GM12892 (cell line): Measurements from ENCODE around the gene ZNF565.
"Not testable (repeated sequence)": the region's sequence is repeated elsewhere in the genome, so short reads cannot be mapped to it uniquely, and the experiment has no call there.

ENCODE experiments used
- DNase-seq: peaks from one replicate; pipeline ENCODE4 v3.0.0; 2011; ENCODE audit not compliant: insufficient read length
- FAIRE-seq: peaks from 2 replicates; lab custom pipeline; 2011; peaks lifted over from hg19 to GRCh38; lab: Jason Lieb, UNC
- POLR2A ChIP-seq: IDR thresholded peaks from 2 replicates; pipeline ENCODE4 v1.6.1; 2011; ENCODE audit warnings: low read depth, low read length, control low read depth
- POLR2AphosphoS5 ChIP-seq: IDR thresholded peaks from 2 replicates; pipeline ENCODE4 v1.6.1; 2011; ENCODE audit warnings: low read depth, low read length, control low read depth
- TAF1 ChIP-seq: IDR thresholded peaks from 2 replicates; pipeline ENCODE4 v1.6.1; 2011; ENCODE audit warnings: low read depth, mild to moderate bottlenecking, control low read depth, low read length, borderline replicate concordance

ZNF565 gene

DNA sequence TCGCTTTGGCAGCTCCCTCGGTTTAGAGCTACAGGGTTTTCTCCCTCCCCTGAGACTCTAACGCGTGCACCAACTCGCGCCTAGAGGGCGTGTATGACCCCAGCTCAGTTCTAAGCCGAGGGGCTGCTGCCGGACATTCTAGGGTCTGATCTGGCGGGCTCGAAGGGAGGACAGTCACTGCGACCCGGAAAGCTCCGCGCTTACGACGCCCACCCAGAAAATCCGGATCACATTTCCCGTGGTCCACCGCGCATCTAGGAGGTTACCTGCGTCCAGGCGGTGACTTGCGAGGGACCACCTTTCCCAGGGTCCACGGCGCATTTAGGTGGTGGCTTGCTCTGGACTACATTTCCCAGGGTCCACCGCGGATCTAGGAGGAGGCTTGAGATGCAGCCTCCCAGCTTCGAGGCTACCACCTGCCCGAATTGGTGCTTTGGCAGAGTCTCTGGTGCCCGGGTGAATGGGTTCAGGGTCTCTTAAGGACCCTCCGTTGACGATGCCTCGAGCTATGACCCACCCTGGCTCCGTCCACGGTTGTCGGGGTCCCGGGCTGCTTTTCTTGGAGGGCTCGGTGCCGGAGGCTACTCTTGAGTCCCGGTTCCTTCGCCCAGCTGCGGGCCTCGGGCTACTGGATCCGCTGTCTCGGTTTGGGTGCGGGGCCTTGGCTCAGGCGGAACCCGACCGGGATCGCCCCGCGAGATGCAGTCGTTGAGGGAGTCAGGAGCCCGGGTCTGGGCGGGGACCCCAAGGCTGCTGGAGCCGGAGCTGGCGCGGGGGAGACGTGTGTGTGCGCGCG lies 30.9 kb upstream of the ZNF565 start:
- FAIRE-seq (no peak), DNase-seq (no peak)
- no peak for TF ChIP-seq POLR2AphosphoS5
- no peak for TF ChIP-seq POLR2A
- TF ChIP-seq TAF1: no peak

DNA sequence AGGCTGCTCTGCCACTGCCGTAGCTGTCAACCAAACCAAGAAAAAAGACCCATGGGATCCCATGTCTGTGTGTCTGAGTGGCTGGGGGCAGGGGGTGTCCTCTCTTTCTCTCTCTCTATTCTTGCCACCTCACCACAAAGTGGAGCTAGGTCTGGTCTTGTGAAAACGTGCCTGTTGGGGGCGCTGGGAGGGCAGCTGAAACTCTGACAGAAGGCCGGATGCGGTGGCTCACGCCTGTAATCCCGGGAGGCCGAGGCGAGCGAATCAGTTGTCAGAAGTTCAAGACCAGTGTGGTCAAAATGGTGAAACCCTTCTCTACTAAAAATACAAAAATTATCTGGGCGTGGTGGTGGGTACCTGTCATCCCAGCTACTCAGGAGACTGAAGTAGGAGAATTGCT lies 29.6 kb upstream of the ZNF565 start:
- FAIRE-seq: no peak
- no peak for TF ChIP-seq TAF1
- TF ChIP-seq POLR2AphosphoS5: no peak
- TF ChIP-seq POLR2A: no peak
- DNase-seq: no peak

DNA sequence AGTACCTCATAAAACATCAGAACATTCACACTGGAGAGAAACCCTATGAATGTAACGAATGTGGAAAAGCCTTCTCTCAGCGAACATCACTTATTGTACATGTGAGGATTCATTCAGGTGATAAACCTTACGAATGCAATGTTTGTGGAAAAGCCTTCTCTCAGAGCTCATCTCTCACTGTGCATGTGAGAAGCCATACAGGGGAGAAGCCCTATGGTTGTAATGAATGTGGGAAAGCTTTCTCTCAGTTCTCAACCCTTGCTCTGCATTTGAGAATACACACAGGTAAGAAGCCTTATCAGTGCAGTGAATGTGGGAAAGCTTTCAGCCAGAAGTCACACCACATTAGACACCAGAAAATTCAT lies 22.5 kb upstream of the ZNF565 start:
- DNase-seq (no peak), FAIRE-seq (no peak)
- TF ChIP-seq TAF1 (no peak), POLR2A (no peak), POLR2AphosphoS5 (no peak)

DNA sequence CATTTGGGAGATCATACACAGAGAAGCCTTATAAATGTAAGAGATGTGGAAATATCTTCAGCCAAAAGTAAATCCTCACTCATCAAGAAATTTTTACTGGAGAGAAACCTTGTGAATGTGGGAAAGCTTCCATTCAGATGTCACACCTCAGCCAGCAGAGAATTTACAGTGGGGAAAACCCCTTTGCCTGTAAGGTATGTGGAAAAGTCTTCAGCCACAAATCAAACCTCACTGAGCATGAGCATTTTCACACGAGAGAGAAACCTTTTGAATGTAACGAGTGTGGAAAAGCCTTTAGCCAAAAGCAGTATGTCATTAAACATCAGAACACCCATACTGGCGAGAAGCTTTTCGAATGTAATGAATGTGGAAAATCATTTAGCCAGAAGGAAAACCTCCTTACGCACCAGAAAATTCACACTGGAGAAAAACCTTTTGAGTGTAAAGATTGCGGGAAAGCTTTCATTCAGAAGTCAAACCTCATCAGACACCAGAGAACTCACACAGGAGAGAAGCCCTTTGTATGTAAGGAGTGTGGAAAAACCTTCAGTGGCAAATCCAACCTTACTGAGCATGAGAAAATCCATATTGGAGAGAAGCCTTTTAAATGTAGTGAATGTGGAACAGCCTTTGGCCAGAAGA lies 22.0 kb upstream of the ZNF565 start:
- no peak for TF ChIP-seq POLR2A
- TF ChIP-seq TAF1: no peak
- TF ChIP-seq POLR2AphosphoS5: no peak
- DNase-seq: no peak
- FAIRE-seq: no peak

DNA sequence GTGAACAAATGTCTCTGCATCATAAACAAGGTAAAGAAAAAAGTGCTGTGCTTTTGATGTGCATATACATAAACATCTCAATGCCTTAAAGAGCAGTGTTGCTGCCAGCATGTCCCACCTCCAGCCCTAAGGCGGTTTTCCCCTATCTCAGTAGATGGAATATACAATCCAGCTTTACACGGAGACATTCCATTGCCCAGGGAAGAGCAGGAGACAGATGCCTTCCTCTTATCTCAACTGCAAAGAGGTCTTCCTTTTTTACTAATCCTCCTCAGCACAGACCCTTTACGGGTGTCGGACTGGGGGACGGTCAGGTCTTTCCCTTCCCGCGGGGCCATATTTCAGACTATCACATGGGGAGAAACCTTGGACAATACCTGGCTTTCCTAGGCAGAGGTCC lies 19.2 kb upstream of the ZNF565 start:
- not testable (repeated sequence) for FAIRE-seq, DNase-seq

DNA sequence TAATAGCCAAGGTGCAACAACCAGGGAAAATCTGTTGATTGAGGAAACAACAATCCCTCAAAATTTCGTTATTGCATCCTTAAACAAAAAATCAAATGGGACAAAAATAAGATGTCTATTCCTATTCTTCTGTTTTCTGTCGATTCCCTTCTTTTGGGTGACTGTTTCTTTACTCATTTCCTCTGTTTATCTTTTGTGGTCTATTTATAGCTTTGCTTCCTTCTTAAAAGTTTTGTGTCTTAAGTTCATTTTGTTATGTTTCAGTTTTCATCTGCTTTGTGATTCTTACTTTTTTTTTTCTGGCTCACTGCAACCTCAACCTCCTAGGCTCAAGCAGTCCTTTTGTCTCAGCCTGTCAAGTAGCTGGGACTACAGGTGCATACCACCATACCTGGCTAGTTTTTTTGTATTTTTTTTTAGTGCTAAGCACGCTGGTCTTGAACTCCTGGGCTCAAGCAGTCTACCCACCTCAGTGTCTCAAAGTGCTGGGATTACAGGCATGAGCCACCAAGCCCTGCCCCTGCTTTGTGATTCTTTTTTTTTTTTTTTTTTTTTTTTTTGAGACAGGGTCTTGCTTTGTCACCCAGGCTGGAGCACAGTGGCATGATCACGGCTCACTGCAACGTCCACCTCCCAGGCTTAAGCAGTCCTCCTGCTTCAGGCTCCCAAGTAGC lies 10.9 kb upstream of the ZNF565 start:
- no peak for TF ChIP-seq POLR2A
- no peak for TF ChIP-seq TAF1
- TF ChIP-seq POLR2AphosphoS5: no peak
- no peak for DNase-seq
- no peak for FAIRE-seq

DNA sequence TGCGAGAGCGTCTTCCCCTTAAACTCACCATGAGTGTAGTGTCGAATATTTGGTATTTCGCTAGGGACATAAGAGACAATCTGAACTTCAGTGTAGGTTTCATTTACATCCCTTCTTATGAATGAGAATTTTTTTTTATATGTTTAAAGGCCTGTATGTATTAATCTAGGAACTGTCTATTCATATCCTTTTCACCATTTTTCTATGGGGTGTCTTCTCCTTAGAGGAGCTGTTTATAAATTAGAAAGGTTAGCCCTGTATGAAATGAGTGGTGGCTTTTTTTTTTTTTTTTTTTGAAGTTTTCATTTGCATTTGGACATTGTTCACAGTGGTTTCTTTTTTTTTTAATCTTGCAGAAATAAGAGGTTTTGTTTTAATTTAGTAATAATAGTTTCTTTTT lies 8.0 kb upstream of the ZNF565 start:
- no peak for FAIRE-seq
- TF ChIP-seq TAF1 (no peak), POLR2A (no peak), POLR2AphosphoS5 (no peak)
- no peak for DNase-seq

DNA sequence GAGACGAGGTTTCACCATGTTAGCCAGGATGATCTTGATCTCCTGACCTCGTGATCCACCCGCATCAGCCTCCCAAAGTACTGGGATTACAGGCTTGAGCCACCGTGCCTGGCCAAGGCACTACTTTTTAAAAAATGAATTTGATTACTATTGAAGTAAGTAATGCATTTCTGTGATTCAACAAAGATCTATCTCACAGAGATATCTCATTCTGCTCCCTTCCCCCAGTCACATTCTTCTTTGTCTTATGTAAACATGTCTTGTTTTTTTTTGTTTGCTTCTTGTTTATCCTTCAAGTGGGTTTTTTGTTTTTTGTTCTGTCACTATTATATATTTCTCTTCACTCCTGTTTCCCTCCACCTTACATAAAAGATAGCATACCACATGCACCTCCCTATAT lies 7.0 kb upstream of the ZNF565 start:
- DNase-seq: no peak

DNA sequence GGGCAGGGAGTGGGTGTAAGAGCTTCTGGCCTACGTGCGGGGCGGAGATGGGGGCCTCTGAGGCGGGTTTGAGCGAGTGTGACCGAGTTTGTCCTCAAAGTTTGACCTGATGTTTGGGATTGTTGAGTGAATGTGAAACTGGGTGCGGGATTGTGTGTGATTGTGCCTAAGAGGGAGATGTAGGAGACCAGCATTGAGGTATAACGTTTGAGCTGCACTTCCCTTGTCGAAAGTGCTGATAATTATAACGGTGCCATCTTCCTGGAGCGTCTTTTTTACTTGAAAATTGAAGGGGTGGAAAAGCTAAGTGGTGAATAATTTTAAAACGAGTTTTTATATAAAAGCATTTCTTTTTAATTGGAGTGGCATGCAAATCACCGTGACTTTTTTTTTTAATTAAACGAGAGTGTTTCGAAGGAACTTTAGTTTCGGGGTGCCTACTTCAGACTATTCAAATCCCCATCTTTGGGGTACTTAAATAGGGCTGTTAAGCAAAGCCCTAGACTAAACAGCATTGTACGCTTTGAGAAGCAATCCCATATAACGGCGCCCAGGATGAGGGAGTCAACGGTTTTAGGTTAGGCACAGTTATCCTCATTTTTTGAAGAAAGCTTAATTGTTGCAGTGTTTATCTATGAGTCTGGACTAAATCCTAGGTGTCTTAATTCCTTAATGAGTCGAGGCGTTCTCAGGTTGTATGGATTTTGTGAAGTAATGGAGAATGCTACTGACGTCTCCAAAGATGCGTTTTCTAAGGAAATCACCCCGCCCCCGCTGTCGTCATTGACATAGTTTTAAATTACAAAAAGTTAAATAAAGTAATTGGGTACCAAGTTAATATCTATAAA lies 1.0 kb upstream of the ZNF565 start:
- peak; percentile 65 for TF ChIP-seq POLR2AphosphoS5
- no peak; the same call in 1 of the 2 replicates for TF ChIP-seq POLR2A
- no peak for TF ChIP-seq TAF1
- DNase-seq: no peak
- no peak for FAIRE-seq

More for the DNA sequence above, 7.0 kb upstream of the ZNF565 start:
- TF ChIP-seq POLR2AphosphoS5 (no peak), TAF1 (no peak), POLR2A (no peak)
- no peak for FAIRE-seq

DNA sequence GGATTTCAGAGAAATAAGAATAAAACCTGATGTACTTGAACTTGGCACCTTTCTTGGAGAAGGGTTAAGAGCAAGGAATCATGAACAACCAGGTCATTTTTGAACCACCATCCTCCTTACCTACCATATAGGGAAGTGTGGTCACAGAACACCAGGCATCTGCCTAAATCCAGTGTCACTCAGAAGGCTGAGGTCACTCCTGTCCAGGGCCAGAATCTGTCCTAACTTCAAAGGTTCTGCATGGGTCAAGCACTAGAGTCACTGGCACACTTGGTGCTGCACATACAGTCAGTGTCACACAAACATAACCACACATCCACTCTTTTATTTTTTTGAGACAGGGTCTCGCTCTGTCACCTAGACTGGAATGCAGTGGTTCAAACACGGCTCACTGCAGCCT lies 1.6 kb downstream of the ZNF565 start:
- no peak for TF ChIP-seq POLR2A
- TF ChIP-seq POLR2AphosphoS5: no peak
- TF ChIP-seq TAF1: no peak
- FAIRE-seq (no peak), DNase-seq (no peak)

DNA sequence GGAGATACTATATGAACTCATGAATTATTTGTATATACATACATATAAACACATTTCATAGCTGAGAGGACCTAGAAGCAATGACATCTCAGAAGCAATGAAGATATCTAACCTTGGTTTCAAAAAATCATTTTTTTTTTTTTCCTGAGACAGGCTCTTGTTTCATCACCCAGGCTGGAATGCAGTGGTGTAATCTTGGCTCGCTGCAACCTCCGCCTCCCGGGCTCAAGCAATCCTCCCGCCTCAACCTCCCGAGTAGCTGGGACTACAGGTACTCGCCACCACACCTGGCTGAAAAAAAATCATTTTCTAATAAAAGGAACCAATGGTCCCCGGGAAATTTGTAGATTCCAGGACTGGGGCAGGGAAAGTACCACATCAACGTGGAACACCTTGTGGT lies 4.0 kb downstream of the ZNF565 start:
- DNase-seq (no peak), FAIRE-seq (no peak)
- TF ChIP-seq POLR2AphosphoS5: no peak
